ENCODE data around the gene MAF. TPM values are rescaled to one million over a fixed set of nuclear protein-coding genes. Genes with fewer than 3 reads are reported as not detected.

MAF gene
- total RNA-seq, 2 donors from 2014 or later: 12.3 to 21.1 TPM

DNA sequence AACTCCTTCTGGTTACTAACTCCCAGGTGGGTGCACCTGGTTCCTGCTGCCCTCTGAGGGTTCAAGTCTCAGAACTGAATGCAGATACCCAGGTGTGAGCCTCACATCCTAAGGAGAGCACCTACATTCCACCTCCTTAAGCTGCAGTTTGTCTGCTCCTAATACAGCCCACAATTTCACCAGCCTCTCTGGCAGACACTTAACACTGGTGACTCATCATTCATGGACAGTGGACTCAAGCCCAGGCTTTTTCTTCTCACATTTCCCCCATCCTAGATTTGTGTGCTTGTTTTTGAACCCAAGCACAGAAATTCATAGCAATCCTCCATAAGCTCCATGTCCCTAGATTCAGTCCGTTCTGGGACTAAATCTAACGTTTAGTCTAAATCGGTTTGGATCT lies 7.0 kb upstream of the MAF start:
- TF ChIP-seq, protein P1, sequence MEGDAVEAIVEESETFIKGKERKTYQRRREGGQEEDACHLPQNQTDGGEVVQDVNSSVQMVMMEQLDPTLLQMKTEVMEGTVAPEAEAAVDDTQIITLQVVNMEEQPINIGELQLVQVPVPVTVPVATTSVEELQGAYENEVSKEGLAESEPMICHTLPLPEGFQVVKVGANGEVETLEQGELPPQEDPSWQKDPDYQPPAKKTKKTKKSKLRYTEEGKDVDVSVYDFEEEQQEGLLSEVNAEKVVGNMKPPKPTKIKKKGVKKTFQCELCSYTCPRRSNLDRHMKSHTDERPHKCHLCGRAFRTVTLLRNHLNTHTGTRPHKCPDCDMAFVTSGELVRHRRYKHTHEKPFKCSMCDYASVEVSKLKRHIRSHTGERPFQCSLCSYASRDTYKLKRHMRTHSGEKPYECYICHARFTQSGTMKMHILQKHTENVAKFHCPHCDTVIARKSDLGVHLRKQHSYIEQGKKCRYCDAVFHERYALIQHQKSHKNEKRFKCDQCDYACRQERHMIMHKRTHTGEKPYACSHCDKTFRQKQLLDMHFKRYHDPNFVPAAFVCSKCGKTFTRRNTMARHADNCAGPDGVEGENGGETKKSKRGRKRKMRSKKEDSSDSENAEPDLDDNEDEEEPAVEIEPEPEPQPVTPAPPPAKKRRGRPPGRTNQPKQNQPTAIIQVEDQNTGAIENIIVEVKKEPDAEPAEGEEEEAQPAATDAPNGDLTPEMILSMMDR (IDR thresholded peaks at IDR 0.05): no peak
- Histone ChIP-seq H3K4me3 (no peak overlapping the region), H3K9ac (ENCODE audit: low read depth in 2 of 2, low read length in 2 of 2) (no peak overlapping the region), H3K9me3 (no peaks in the 10 kb centered on the region), H3K36me3 (no peaks in the 10 kb centered on the region), H3K4me1 (no peaks in the 10 kb centered on the region), H3K27ac (no peak overlapping the region), H3K27me3 (no peaks in the 10 kb centered on the region)
- DNase-seq: no peak
- intact Hi-C loops (cut with DNase I): loop anchor here (10.0 kb wide), 3 partner anchors 167 to 1103 kb away; no protein-coding TSS in a partner anchor

- DNase-seq: no peak
- Histone ChIP-seq H3K9ac (ENCODE audit: low read depth in 2 of 2, low read length in 2 of 2) (no peak overlapping the region), H3K27ac (no peak overlapping the region), H3K27me3 (no peaks in the 10 kb centered on the region), H3K9me3 (no peaks in the 10 kb centered on the region), H3K4me1 (no peaks in the 10 kb centered on the region), H3K4me3 (no peak overlapping the region), H3K36me3 (no peaks in the 10 kb centered on the region)
- TF ChIP-seq, protein P1 (IDR thresholded peaks at IDR 0.05): no peak
- intact Hi-C loops (cut with DNase I): loop anchor here (10.0 kb wide), 3 partner anchors 169 to 1101 kb away; no protein-coding TSS in a partner anchor
Measured at GRCh38 chr16:79605999-79606398, 5.5 kb upstream of the MAF start.

- Histone ChIP-seq H3K36me3 (no peaks in the 10 kb centered on the region), H3K4me1 (no peaks in the 10 kb centered on the region), H3K27me3 (peaks cover 4% of the 10 kb centered on the region), H3K9ac (ENCODE audit: low read depth in 2 of 2, low read length in 2 of 2) (no peak overlapping the region), H3K27ac (no peak overlapping the region), H3K4me3 (no peak overlapping the region), H3K9me3 (no peaks in the 10 kb centered on the region)
- intact Hi-C loops (cut with DNase I): loop anchor here (10.0 kb wide), 3 partner anchors 172 to 1098 kb away; no protein-coding TSS in a partner anchor
- TF ChIP-seq, protein P1 (IDR thresholded peaks at IDR 0.05): no peak
- DNase-seq: no peak
Measured at GRCh38 chr16:79603055-79603454, 2.5 kb upstream of the MAF start.

- Histone ChIP-seq H3K27ac (no peak overlapping the region), H3K4me3 (no peak overlapping the region), H3K4me1 (no peaks in the 10 kb centered on the region), H3K9ac (ENCODE audit: low read depth in 2 of 2, low read length in 2 of 2) (no peak overlapping the region), H3K9me3 (no peaks in the 10 kb centered on the region), H3K36me3 (no peaks in the 10 kb centered on the region), H3K27me3 (peaks cover 4% of the 10 kb centered on the region)
- intact Hi-C loops (cut with DNase I): loop anchor here (10.0 kb wide), 3 partner anchors 172 to 1098 kb away; no protein-coding TSS in a partner anchor
- no peak for DNase-seq
- TF ChIP-seq, protein P1 (IDR thresholded peaks at IDR 0.05): no peak
Measured at GRCh38 chr16:79602628-79603014, 2.1 kb upstream of the MAF start.

- Histone ChIP-seq H3K9ac (ENCODE audit: low read depth in 2 of 2, low read length in 2 of 2) (peak overlapping the region in 1 of 2 donors; percentile 86), H3K9me3 (no peaks in the 10 kb centered on the region), H3K4me1 (no peaks in the 10 kb centered on the region), H3K27me3 (peaks cover 4% of the 10 kb centered on the region), H3K4me3 (peak overlapping the region; percentile 66), H3K27ac (peak overlapping the region; percentile 79), H3K36me3 (no peaks in the 10 kb centered on the region)
- intact Hi-C loops (cut with DNase I): loop anchor here (10.0 kb wide), 3 partner anchors 173 to 1097 kb away; no protein-coding TSS in a partner anchor
- peak; percentile 91 for DNase-seq
- TF ChIP-seq, protein P1 (IDR thresholded peaks at IDR 0.05): peak; percentile 72
Measured at GRCh38 chr16:79601931-79602627, 1.5 kb upstream of the MAF start.
